HL-60/S4 treated with phorbol 12-myristate 13-acetate at 8.2 ng/mL for 4 days and 3 days (cell line): ENCODE measurements around the gene CTBP1.
"Not testable (repeated sequence)": the region's sequence is repeated elsewhere in the genome, so short reads cannot be mapped to it uniquely, and the experiment has no call there.

ENCODE experiments used
- in situ Hi-C: fragments of 300-500 bp; cut with MboI; formaldehyde crosslinking; loops from 2 replicates; pipeline ENCODE4 v1.15.0; 2022; ENCODE audit warnings: low sequenced_read_pairs

The CTBP1 gene

DNA sequence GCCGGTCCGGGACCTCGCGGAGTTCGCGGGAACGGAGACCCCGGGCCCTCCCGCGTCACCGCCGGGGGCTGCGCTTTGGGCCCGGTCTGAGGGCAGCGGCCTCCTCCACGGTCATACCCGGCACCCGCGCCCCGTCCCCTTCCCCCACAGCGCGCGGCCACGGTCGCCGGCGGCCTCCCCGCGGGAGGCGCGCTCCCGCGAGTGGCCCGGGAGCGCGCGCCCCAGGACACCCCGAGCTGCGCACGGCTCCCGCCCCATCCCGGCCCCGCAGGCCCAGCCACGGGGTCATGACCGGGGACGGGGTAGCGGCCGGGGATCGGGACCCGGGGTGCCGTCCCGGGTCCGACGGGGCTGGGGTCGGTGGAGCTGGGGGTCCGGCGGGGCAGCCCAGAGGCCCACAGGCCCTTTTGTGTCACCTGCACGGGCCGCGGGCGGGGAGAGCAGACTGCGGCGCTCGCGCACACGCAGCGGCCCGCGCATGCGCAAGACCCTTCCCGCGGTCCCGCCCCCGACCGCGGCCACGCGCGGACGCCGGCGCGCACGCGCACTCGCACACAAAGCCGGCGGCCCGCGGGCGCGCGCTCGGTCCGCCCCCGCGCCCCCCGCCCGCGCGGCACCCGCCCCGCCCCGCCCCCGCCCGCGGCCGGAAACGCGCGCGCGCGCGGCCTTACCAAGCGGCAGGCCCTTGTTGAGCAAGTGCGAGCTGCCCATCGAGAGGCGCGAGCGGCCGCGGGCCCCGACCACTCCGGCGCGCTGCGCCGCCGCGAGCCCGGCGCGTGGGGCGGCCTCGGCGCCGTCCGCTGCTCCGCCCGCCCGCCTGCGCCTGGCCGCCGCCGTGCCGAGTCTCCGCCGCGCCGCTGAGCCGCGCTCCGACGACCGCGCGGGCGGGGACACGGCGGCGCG lies at the start of gene CTBP1:
Gene CTBP1 (minus strand): TSS at position 886 of the 903 bp plus-strand sequence. CDS start 7,799 bp downstream, outside the sequence.
- in situ Hi-C loops, result no loop called here

DNA sequence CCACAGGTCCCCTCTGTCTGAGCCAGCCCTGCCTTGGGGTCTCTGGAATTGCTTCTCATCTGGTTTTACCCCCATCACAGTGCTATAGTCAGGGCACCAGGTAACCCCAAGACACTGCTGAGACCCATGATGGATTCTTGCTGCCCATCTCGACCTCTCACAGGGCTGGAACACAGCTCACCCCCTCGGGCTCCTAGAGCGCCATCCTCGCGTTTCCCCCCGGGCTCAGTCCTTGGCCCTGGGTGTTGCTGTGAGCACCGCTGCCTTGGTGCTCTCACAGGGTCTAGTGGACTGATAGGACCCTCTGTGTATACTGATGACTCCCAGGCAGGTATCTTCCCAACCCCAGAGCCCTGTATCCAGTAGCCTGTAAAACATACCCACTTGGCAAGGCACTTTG lies 49.5 kb upstream of the CTBP1 start:
- in situ Hi-C loops, result no loop called here

DNA sequence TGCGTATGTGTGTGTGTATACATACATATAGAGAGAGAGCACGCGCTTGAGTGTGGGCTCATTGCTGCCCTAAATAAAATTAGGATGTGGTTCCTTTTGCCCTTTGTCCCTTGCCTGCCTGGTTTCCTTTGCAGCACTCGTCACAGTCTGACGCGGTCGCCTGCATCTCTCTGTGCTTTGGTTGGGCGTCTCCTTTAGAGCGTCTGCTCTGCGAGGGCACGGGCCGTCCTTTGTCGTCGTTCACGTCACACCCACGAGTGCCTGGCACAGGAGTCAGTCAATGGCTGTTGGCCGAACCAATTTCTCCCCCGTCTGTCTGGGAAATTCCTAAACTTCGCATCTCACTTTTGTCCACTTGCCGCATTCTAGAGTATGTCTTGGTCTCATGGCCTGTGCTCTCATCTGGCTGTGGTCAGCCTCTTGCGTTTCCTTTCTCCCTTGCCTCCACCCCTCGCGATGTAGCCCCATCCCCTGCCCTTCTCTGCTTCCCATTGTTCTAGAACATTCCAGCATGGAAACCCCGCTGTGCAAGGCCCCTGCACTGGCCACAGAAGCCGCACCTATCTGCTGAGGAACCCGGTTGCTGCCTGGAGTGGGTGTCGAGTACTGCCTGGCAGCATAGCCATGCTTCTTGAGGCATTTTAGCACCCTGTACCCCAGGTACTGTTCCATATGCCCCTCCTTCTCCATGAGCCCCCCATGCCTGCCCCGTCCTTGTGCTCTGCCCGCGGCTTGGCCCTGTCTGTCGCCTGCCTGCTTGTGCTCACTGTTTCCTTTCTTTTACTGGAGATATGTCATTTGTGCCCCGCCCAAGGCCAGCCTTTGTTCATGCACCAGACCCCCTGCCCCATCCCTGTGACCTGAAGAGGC lies 48.8 kb upstream of the CTBP1 start:
- in situ Hi-C loops, result no loop called here

DNA sequence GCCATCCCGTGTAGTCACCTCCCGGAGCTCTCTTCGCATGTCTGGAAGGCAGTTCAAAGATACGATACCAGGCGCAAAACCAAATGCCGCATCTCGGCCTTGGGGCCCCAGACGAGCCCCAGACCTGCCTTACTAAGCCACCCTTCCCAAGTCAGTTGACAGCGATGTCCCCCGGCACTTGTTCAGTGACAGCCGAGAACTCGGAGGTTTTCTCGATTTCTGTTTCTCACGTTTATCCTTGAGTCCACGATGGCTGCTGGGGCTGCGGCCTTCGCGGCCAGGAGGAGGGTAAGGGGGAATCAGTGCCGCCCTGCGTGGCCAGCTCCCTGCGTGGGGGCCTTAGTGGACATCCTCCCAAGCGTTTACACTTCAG lies 48.1 kb upstream of the CTBP1 start:
- in situ Hi-C loops, result no loop called here

DNA sequence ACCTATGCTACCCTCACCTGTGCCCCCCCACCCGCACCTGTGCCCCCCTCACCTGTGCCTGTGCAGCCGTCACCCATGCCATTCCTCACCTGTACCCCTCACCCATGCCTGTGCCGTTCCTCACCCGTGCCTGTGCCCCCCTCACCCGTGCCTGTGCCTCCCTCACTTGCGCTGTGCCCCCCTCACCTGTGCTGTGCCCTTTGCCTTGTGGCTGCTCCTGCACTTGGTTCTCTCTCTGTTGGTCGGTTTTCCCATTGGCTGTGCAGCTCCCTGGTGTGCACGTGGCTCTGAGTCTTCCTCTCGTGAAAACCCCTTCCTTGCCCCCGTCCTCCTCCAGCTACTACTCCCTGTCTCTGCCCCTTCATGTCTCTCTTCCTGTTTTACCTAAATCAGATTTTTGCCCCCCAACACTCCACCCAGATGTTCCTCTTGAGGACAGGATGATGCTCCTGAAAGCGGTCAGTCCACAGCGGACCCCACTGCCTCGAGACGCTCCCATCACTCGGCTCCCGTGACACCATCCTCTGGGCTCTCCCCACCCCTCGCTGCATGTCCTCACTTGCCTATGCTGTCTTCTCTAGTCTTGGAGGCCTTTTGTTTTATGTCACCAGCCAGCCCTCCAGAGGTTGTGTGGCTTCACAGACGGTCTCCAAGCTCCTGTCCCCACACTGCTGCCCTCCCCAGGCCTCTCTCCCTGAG lies 47.5 kb upstream of the CTBP1 start:
- in situ Hi-C loops, result no loop called here

DNA sequence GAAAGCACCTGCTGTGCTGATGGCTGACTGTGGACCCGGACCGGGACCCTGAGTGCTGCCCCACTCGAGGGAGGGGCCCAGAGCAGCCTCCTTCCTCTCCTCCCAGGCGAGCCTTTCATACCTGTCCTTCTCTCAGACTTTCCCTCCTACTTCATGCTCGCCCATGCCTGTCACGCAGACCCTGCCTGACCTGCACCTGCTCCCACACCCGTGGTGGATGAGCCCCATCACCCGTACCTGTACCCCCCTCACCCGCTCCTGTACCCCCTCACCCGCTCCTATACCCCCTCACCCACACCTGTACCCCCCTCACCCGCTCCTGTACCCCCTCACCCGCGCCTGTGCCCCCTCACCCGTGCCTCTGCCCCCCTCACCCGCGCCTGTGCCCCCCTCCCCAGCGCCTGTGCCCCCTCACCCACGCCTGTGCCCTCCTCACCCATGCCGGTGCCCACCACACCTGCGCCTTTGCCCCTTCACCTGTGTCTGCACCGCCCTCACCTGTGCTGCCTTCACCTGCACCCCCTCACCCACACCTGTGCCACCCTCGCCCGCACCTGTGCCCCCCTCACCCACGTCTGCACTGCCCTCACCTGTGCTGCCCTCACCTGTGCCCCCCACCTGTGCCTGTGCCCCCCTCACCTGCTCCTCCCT lies 46.6 kb upstream of the CTBP1 start:
- in situ Hi-C loops, result no loop called here

DNA sequence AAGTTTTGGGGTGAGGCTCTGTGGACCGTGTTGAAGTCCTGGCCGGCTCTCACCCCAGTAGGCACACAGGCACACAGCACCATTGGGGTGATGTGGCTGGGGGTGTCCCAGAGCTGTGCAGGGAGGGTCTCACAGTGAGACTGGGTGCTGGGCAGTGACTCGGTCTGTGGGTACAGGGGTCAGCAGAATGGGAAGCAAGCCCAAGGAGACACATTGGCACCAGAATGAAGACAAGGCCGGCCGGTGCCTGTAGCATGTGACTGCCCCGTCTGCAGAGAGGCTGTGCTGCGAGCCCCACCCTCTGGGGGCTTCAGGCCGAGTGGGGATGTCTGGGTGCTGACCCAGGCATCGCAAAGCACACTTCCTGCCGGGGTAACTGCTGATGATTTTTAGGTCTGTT lies 46.0 kb upstream of the CTBP1 start:
- in situ Hi-C loops, result no loop called here

DNA sequence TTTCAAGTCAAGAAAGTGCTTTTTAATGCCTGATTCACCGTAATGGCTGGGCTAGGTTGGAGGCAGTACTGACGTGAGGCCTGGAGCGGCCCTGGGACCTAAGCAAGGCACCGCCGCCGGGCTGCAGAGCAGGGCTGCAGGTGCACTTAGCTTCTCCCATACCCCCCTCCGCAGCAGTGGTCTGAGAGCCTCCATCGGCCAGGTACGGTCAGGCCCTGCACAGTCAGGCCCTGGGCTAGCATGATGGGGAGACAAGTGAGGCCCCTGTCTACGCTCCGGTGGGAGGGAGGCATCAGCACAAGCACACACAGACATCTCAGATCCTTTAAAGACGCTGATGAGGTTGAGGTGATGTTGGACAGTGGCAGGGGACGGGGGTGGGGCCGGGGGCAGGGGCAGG lies 45.5 kb upstream of the CTBP1 start:
- in situ Hi-C loops, result no loop called here

DNA sequence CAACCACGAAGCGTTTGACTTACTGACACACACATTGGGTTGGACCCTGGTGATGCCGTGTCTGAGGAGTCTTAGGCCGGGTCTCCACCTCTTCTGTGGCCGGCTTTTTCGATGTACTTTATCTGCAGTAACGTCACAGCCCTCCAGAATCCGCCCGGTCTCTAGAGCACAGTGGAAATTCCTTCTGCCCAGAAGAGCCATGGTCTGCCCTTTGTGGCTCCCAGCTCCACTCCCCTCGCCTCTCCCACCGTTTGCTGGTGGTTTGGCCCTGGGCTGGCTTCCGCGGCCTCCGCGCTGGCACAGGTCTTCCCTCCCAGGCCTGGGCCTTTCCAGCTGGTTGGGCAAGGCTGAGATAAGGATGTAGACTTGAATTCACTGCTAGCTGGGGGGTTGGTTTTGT lies 45.1 kb upstream of the CTBP1 start:
- in situ Hi-C loops, result no loop called here

DNA sequence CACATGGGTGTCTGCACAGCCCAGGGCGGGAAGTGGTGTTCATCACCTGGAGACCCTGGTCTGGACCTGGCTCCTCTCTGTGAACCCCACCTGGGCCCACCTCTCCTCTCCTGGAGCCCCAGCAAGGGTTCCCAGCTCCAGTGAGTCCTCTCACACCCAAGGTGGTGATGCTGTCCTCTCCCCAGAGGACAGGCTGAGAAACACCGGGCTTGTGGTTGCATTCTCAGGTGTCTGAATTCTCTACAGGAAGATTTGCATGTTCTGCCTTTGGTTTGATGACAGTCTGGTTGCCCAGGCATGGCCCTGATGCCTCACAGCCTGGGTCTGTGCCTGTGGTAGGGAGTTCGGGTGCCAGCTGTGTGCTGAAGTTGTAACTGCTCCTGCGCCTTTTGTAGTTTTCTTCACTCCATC lies 44.6 kb upstream of the CTBP1 start:
- in situ Hi-C loops, result no loop called here

DNA sequence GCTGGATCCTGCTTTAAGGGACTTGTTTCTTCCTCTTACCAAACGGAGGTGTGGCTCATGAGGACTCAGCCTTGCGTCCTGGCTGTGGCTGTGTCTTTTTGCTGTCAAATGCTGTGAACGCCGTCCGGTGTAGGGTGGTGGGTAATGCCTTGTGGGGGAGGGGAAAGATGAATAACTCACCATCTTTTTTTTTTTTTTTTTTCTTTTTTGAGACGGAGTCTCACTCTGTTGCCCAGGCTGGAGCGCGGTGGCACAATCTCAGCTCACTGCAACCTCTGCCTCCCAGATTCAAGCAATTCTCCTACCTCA lies 43.7 kb upstream of the CTBP1 start:
- in situ Hi-C loops, result not testable (repeated sequence)

DNA sequence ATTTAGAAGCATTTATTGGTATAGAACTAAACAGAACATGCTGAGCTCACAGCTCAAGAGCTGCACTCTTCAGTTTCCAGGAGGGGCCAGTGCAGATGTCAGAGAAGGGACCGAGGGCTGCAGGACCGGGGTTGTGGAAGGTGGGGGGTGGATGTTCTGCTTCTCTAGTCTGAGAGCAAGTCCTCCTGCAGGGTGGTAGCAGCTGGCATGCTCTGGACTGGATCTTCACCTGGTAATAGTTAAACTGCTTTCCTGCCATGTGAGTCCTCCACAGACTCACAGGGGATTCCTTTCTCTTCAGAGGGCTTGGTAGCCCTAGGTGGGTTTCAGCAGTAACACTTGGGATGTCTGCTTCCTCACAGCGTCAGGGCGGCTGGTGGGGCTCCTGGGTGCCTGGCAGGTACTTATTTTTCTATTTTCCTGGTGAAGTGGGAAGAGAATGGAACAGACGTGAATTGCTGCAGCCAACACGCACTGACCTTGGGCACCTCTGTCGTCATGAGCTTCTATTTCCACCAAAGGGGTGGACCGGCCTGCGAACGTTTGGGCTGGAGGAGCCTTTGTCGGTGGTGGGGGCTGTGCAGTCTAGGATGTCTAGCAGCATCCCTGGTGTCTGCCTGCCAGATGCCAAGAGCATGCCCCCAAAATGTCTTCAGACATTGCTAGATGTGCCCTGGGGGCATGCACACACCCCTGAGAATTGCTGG lies 43.2 kb upstream of the CTBP1 start:
- in situ Hi-C loops, result no loop called here

DNA sequence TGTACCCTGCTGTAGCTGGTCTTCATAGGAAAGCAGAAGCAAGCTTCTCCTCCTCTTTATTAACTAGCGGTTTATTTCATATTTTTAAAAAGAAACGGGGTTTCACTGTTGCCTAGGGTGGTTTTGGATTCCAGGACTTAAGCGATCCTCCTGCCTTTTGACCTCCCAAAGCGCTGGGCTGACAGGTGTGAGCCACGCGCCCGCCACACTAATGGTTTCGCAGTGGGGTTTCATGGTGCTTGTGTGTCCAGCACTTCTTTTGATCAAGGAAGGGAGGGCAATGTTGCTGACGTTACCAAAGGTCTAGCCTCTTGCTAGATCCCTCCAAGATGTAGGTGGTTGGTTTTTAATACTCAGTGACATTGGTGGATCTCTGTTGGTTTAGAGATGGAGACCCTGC lies 42.2 kb upstream of the CTBP1 start:
- in situ Hi-C loops, result no loop called here

DNA sequence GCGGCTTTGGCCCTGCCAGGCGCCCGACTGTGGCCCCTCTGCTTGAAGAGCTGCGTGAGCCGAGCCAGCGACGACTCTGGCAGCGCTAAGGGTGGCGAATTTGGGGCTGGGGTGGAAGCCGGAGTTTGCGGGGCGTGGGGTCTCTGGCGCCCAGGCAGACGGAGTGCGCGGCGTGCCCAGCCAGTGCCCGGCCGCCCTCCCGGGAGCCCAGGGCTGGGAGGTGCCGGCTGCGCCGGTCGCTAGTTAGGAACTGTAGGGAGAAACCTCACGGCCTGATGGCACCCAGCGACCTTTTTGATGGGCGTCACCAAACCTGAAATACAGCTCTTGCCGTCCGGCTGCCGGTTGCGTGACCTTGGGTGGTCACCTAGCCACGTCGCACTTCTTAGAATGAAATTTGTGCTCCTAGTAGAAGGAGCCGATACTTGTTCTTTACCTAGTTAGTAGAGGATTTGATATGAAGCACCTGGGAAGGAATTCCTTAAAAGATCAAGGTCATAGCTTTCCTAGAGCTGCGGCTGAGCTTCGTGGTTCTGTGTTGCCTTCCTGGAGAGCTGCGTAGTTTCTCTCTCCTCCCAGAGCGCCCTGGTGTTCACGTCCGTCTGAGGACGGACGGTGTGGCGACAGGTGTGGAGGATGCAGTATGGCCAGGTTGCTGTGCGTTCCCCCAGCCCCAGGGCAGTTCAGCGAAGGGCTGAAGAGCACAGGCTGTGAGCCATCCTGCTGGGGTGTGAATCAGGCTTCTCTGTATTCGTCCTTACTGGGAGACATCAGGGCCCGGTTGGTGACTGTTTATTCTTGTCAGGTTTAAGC lies 41.4 kb upstream of the CTBP1 start:
- in situ Hi-C loops, result no loop called here

DNA sequence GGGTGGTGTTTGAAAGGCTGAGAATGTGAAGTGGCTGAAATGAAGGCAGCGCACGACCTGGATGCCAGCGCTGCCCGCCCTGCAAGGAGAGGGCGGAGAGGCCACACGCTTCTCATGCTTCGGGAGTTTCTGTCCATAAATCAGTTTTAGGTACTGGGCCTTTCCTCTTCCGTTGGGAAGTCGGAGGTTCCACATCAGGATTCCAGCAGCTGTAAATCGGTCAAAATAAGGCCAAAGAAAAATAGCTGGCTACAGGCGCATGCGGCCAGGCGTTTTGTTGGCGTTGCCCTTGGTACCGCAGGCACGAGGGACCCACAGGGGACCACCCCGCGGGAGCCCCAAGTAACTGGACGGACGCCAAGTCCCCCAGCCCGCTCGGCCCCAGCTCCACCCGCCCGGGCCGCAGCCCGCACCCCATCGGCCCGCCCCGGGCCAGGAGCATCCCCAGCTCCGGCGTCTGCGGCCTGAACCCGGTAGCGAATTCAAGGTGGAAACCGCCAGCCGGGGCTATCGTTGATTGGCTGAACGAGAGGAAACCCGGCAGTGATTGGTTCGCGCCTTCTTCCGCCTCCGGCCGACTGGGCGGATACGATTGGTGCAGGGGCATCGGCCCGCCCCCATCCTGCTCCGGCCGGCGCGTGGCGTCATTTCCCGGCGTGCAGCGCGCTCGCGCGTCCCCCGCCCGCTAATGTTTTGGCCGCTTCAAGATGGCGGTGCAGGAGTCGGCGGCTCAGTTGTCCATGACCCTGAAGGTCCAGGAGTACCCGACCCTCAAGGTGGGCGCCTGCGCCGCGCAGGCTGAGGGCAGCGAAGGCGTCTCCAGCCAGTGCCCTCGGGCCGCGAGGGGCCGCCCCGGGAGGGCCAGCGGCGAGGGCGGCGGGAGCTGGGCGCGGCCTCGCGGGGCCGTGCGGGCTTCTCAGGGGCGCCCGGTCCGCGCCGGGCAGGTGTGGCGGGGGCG lies 40.6 kb upstream of the CTBP1 start, which contains the start of gene MAEA:
Gene MAEA (plus strand): TSS at position 685 of the 958 bp plus-strand sequence. CDS start 23 bp downstream, at position 708.
- in situ Hi-C loops, result no loop called here

DNA sequence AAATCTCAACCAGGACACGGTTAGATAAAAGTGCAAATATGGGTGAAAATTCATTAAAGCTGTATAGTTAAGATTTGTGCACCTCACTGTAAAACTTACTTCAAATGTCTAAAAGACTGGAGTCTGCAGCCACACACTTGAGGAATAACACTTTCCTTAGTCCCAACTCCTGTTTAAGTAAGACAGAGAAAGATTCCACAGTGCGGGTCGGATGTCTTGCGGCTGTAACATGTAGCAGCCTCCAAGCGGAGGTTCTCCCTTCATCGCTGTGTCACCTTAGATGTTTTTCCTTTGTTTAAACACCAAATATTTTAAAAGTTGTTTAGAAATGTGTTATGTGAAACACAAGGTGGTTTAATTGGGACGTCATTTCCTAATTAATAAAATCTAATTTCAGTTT lies 39.9 kb upstream of the CTBP1 start:
- in situ Hi-C loops, result no loop called here

DNA sequence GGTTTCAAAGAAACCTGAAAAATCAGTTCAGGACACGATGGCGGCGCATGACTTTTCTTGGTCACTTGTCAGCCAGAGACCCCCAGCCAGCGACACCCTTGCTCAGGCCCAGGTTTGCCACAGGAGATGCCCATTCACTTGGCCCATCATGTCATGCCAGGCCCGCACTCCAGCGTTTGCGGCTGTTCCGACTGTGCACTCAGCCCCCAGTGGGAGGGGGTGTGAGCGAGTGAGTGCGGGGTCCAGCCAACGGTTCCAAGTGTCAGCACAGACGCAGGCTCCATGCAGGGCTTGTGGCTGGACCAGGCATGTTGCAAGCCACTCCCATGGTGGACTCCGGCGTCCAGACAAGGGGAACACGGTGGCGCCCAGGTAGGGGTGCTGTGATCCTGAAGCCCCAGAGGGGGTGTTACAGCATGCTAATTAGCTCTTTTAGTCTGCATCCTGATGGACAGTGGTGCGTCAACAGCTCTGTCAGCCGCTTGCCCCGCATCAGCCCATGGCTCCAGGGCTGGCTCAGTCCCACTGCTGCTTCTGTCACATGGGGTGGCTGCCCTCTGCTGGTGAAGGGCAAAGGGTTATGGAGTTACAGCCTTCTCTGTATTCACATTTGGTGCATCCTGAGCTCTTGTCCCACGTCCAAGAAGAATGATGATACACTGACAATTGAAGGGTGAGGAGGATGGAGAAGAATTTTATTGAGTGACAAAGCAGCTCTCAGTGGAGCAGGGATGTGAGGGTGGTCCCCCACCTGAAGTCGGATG lies 37.0 kb upstream of the CTBP1 start:
- in situ Hi-C loops, result no loop called here
